Choroid plexus epithelial cell (primary cell): Measurements from ENCODE around the gene EP300.
A peak's percentile ranks its signal among the peaks of the same experiment; 100 is the strongest.

Experiments
- DNase-seq: peaks from one replicate; pipeline ENCODE4 v3.0.0-alpha.2; 2010; ENCODE audit warnings: low read depth
- H3K4me3 ChIP-seq: 2 replicates; pipeline ENCODE4 v1.5.1; 2011; ENCODE audit warnings: low read depth, mild to moderate bottlenecking, control low read depth, low read length, moderate library complexity
- CTCF ChIP-seq: conservative IDR thresholded peaks from 2 replicates; pipeline ENCODE4 v1.5.1; 2011; ENCODE audit warnings: low read depth, mild to moderate bottlenecking, control low read depth, inconsistent platforms, low read length, moderate library complexity

EP300 gene

GRCh38 chr22:41215926-41216325 lies 123.5 kb downstream of the EP300 start:
- no peak for DNase-seq
- peak overlapping the region; percentile 25 for H3K4me3 ChIP-seq
- TF ChIP-seq CTCF = no peak

- peak; percentile 41 for DNase-seq
- TF ChIP-seq CTCF = no peak
- H3K4me3 ChIP-seq = peak overlapping the region; percentile 1
Observed at GRCh38 chr22:41216984-41217383, 124.6 kb downstream of the EP300 start.

GRCh38 chr22:41217553-41218157 lies 125.3 kb downstream of the EP300 start:
- H3K4me3 ChIP-seq = peak overlapping the region; percentile 39
- peak; percentile 10 for TF ChIP-seq CTCF
- peak; percentile 93 for DNase-seq

- TF ChIP-seq CTCF = no peak
- no peak overlapping the region for H3K4me3 ChIP-seq
- no peak for DNase-seq
Observed at GRCh38 chr22:41222846-41223507, 130.6 kb downstream of the EP300 start.

- TF ChIP-seq CTCF = no peak
- H3K4me3 ChIP-seq = no peak overlapping the region
- no peak for DNase-seq
Observed at GRCh38 chr22:41223535-41223934, 131.1 kb downstream of the EP300 start.

GRCh38 chr22:41226723-41227655 lies 134.6 kb downstream of the EP300 start:
- no peak for TF ChIP-seq CTCF
- no peak overlapping the region for H3K4me3 ChIP-seq
- no peak for DNase-seq
